ENCODE results near the gene KCNAB1.
"Not testable (repeated sequence)": the region's sequence is repeated elsewhere in the genome, so short reads cannot be mapped to it uniquely, and the experiment has no call there.

Gene KCNAB1

GRCh38 chr3:156558389-156558788 is 438.0 kb downstream of the KCNAB1 start:
- no peak for TF ChIP-seq CTCF (IDR thresholded peaks at IDR 0.05; ENCODE audit: insufficient read depth, low read depth, low read length, missing control alignments)
- H3K4me3 ChIP-seq (ENCODE audit: low read length), result no peak overlapping the region
- no peak for DNase-seq (ENCODE audit: low read depth)

DNA sequence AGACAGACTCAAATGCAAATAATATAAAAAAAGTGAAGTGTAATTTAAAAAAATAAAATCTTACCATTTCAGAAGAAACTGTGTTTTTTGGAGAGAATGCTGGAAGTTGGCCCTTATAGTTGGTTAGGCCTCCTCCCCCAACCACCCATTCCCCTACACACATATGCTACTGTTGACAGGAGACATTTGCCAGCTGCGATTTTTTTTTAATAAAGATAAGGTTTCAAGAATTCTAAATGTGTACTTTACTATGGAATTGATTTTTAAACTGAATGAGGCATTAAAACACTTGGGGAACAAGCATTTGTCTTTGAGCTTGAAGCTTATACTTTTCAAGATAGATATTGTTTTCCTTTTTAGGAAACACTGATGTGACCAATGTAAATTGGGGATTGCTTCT is 438.9 kb downstream of the KCNAB1 start:
- DNase-seq (ENCODE audit: low read depth), result no peak
- H3K4me3 ChIP-seq (ENCODE audit: low read length), result no peak overlapping the region
- no peak for TF ChIP-seq CTCF (IDR thresholded peaks at IDR 0.05; ENCODE audit: insufficient read depth, low read depth, low read length, missing control alignments)

DNA sequence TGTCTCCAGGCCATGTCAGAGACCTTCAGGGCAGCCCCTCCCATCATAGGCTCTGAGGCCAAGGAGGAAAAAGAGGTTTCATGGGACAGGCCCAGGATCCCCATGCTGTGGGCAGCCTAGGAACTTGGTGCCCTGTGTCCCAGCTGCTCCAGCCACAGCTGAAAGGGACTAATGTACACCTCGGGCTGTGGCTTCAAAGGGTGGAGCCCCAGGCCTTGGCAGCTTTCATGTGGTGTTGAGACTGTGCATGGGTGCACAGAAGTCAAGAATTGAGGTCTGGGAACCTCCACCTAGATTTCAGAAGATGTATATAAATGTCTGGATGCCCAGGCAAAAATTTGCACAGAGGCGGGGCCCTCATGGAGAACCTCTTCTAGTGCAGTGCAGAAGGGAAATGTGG is 441.2 kb downstream of the KCNAB1 start:
- no peak for DNase-seq (ENCODE audit: low read depth)
- no peak for TF ChIP-seq CTCF (IDR thresholded peaks at IDR 0.05; ENCODE audit: insufficient read depth, low read depth, low read length, missing control alignments)
- no peak overlapping the region for H3K4me3 ChIP-seq (ENCODE audit: low read length)

DNA sequence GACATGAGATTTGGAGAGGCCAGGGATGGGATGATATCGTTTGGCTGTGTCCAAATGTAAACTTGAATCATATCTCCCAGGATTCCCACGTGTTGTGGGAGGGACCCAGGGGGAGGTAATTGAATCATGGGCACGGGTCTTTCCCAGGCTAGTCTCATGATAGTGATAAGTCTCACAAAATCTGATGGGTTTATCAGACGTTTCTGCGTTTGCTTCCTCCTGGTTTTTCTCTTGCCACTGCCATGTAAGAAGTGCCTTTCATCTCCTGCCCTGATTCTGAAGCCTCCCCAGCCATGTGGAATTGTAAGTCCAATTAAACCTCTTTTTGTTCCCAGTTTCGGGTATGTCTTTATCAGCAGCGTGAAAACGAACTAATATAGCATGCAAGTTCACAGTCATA is 442.1 kb downstream of the KCNAB1 start:
- DNase-seq (ENCODE audit: low read depth); H3K4me3 ChIP-seq (ENCODE audit: low read length): not testable (repeated sequence)

GRCh38 chr3:156563900-156564682 is 443.7 kb downstream of the KCNAB1 start:
- peak; percentile 25 for DNase-seq (ENCODE audit: low read depth)
- TF ChIP-seq CTCF (IDR thresholded peaks at IDR 0.05; ENCODE audit: insufficient read depth, low read depth, low read length, missing control alignments), result no peak
- H3K4me3 ChIP-seq (ENCODE audit: low read length), result no peak overlapping the region

GRCh38 chr3:156569016-156569415 is 448.6 kb downstream of the KCNAB1 start:
- not testable (repeated sequence) for H3K4me3 ChIP-seq (ENCODE audit: low read length); DNase-seq (ENCODE audit: low read depth)

DNA sequence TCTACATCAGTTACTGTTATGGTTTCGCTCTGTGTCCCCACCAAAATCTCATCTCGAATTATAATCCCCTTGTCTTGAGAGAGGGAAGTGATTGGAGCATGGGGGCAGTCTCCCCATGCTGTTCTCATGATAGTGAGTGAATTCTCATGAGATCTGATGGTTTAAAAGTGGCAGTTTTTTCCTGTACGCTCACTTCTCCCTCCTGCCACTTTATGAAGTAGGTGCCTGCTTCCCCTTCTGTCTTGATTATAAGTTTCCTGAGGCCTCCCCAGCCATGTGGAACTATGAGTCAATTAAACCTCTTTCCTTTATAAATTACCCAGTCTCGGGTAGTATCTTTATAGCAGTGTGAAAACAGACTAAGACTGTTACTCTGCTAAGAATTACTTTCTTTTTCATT is 449.5 kb downstream of the KCNAB1 start:
- not testable (repeated sequence) for H3K4me3 ChIP-seq (ENCODE audit: low read length); DNase-seq (ENCODE audit: low read depth)

- TF ChIP-seq CTCF (IDR thresholded peaks at IDR 0.05; ENCODE audit: insufficient read depth, low read depth, low read length, missing control alignments), result no peak
- no peak overlapping the region for H3K4me3 ChIP-seq (ENCODE audit: low read length)
These were observed 455.3 kb downstream of the KCNAB1 start for GRCh38 chr3:156575641-156576040.

More at GRCh38 chr3:156575641-156576040, 455.3 kb downstream of the KCNAB1 start:
- no peak for DNase-seq (ENCODE audit: low read depth)
